Epithelial cell of alveolus of lung (primary cell): ENCODE data around the gene MORN2. TPM values are rescaled to one million over a fixed set of nuclear protein-coding genes. Genes with fewer than 3 reads are reported as not detected.

ENCODE experiments used
- total RNA-seq: library from RNA; depleted of rRNA; stranded (reverse); fragments of >200 nt; gene quantifications from 2 replicates; pipeline ENCODE4 v1.2.1, GENCODE V29; 2015

MORN2 gene
- total RNA-seq: 17.7 and 19.9 TPM in 2 replicates

DNA sequence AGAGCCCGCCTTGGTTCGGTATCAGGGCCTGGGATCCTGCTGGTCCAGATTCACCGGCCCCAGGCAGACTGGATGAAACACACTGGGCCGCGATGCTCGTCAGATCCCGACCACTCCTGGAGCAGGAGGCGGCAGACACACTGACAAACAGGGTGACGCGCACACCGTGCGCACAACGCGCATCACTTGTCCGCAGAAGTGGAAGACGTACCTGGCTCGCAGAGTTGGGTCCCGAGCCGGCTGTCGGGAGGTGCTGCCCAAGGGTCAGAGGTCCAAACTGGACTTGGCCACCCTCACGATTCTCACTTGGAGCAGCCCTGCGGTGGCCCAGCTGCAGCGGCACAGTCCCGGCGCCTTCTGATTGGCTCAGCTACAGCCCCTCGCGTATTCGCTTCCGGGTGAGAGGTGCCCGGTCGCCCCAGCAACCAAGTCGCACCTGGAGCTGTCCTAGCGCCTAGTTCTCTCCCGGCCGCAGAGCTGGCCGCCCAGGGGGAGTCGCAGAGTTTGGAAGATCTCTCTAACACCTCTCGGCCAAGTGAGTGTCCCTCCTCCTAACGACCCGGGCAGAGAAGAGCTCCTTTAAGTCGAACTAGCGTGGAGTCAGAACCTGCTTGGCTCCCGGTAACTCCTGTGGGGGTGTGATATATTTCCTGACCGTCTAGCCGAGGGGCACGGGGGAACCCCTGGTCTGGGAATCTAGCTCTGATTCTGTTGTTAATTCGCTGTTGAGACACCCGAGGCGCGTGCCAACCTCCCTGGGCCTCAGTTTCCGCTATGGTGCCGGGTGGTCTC, at the start of gene MORN2, which contains the start of gene DHX57:
MORN2 (plus strand) TSS at position 401 of the 792 bp plus-strand sequence.
DHX57 (minus strand) TSS at position 359 of the 792 bp plus-strand sequence. CDS start 7,529 bp downstream, outside the sequence.

DNA sequence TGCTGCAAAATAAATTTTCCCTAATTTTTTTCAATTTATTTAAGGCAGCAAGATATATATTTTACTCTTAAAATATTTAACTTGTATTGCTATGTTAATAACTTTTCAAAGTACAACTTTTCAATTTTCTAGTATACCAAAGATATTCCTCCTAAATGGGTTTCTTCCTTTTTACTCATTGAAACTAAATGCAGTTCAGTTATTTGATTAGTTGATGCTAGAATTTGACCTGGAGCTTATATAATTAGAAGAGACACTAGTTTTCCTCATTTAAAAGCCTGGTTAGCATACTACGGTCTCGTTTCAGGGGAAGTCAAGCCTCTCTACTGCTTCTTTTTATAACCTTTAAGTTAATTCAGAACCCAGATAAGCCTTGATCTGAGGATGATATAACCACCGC, 13.8 kb downstream of the MORN2 start, which contains the start of gene ARHGEF33:
ARHGEF33 (plus strand) TSS at position 301 of the 400 bp plus-strand sequence. CDS start 29,573 bp downstream, outside the sequence.

Other genes with a start within 250 kb of the MORN2 start
- gene GALM, start 209.9 kb upstream of the MORN2 start, total RNA-seq: 6.1 and 7.4 TPM in 2 replicates
- 57.8 and 131 TPM in 2 replicates for gene SRSF7, start 124.6 kb upstream of the MORN2 start, total RNA-seq
- gene GEMIN6, start 97.8 kb upstream of the MORN2 start, total RNA-seq: 8.4 and 11.8 TPM in 2 replicates
- gene DHX57, start within 50 bp of the MORN2 start, total RNA-seq: 10.8 and 12.5 TPM in 2 replicates
- gene ARHGEF33, start 13.9 kb downstream of the MORN2 start, total RNA-seq: under 0.01 and 1.4 TPM in 2 replicates
- gene SOS1, start 245.1 kb downstream of the MORN2 start, total RNA-seq: 8.5 and 26.3 TPM in 2 replicates